HepG2 (cell line): ENCODE results near the gene CNPPD1. TPM values are rescaled to one million over a fixed set of nuclear protein-coding genes. Genes with fewer than 3 reads are reported as not detected.

Experiments
- CENPT ChIP-seq: sonication (generic); formaldehyde crosslinking; IDR thresholded peaks from 2 replicates; pipeline ENCODE4 v1.8.0; 2022; ENCODE audit warnings: low read depth, mild to moderate bottlenecking, moderate library complexity, missing genetic modification reagents
- MYPOP ChIP-seq: sonication (generic); formaldehyde crosslinking; IDR thresholded peaks from 2 replicates; pipeline ENCODE4 v1.8.1; 2023; ENCODE audit warnings: mild to moderate bottlenecking, moderate library complexity, missing genetic modification reagents
- ZFP41 ChIP-seq: sonication (generic); formaldehyde crosslinking; IDR thresholded peaks from 2 replicates; pipeline ENCODE4 v1.4.0; 2020; ENCODE audit warnings: mild to moderate bottlenecking, missing genetic modification reagents, borderline replicate concordance
- ZNF138 ChIP-seq: sonication (generic); formaldehyde crosslinking; IDR thresholded peaks from 2 replicates; pipeline ENCODE4 v1.5.0; 2020; ENCODE audit warnings: mild to moderate bottlenecking, low read depth, missing genetic modification reagents
- ZNF281 ChIP-seq: sonication (generic); formaldehyde crosslinking; IDR thresholded peaks from 2 replicates; pipeline ENCODE4 v1.4.0; 2020; ENCODE audit warnings: missing genetic modification reagents, borderline replicate concordance
- ZNF383 ChIP-seq: sonication (generic); formaldehyde crosslinking; IDR thresholded peaks from 2 replicates; pipeline ENCODE4 v1.4.0; 2020; ENCODE audit warnings: missing genetic modification reagents, mild to moderate bottlenecking, borderline replicate concordance
- ZNF441 ChIP-seq: sonication (generic); formaldehyde crosslinking; IDR thresholded peaks from 2 replicates; pipeline ENCODE4 v1.7.0; 2021; ENCODE audit warnings: missing genetic modification reagents, borderline replicate concordance
- ZNF558 ChIP-seq: sonication (generic); formaldehyde crosslinking; IDR thresholded peaks from 2 replicates; pipeline ENCODE4 v1.9.0; 2022; ENCODE audit warnings: mild to moderate bottlenecking, missing genetic modification reagents, borderline replicate concordance
- ZNF619 ChIP-seq: sonication (generic); formaldehyde crosslinking; IDR thresholded peaks from 2 replicates; pipeline ENCODE4 v1.4.0; 2020; ENCODE audit warnings: mild to moderate bottlenecking, missing genetic modification reagents
- ZNF639 ChIP-seq: conservative IDR thresholded peaks from 2 replicates; pipeline ENCODE4 v1.6.1; 2018; ENCODE audit warnings: missing genetic modification reagents
- ZNF766 ChIP-seq: sonication (generic); formaldehyde crosslinking; IDR thresholded peaks from 2 replicates; pipeline ENCODE4 v1.5.0; 2020; ENCODE audit warnings: missing genetic modification reagents, borderline replicate concordance
- polyA plus RNA-seq, 8 experiments: library from polyadenylated mRNA; depleted of rRNA in 3 of 8; stranded (reverse) in 7 of 8; unstranded in 1 of 8; fragments of >200 nt; fragmentation: Illumina TruSeq in 4 of 8; extraction: Trizol in 4 of 8; gene quantifications; 2 replicates each; pipeline versions ENCODE4 v1.2.1 to v1.2.3, GENCODE V29; 2011 to 2016; ENCODE audit warnings: low read depth in 4 of 8, missing spikeins in 1 of 8, mixed read lengths in 1 of 8; ENCODE audit not compliant: insufficient read depth in 1 of 8
- total RNA-seq, 5 experiments: library from RNA; depleted of rRNA; stranded (reverse); fragments of >200 nt; fragmentation: Illumina TruSeq; extraction: Trizol; gene quantifications; 2 replicates each; pipeline ENCODE4 v1.2.3, GENCODE V29; 2016; ENCODE audit warnings: low read depth in 1 of 5
- TF ChIP-seq, protein P1 (sequence below): IDR thresholded peaks from 2 replicates; pipeline ENCODE4 v1.6.1; 2016; ENCODE audit warnings: mild to moderate bottlenecking, missing biosample characterization, missing genetic modification reagents
- TF ChIP-seq, protein P2 (sequence below): sonication (generic); formaldehyde crosslinking; IDR thresholded peaks from 2 replicates; pipeline ENCODE4 v1.4.0; 2020; ENCODE audit warnings: missing genetic modification reagents
- TF ChIP-seq, protein P3 (sequence below): sonication (generic); formaldehyde crosslinking; IDR thresholded peaks from 2 replicates; pipeline ENCODE4 v1.4.0; 2020; ENCODE audit warnings: mild to moderate bottlenecking, low read depth, missing genetic modification reagents
- TF ChIP-seq, protein P4 (sequence below): sonication (generic); formaldehyde crosslinking; IDR thresholded peaks from 2 replicates; pipeline ENCODE4 v1.5.1; 2020; ENCODE audit warnings: missing genetic modification reagents, mild to moderate bottlenecking, borderline replicate concordance

Gene CNPPD1
- total and polyA plus RNA-seq, 2 of the 13 experiments (the other 11 are each of a cell fraction or from before 2014, with no cell fraction given): 35.5 to 49.4 TPM

DNA sequence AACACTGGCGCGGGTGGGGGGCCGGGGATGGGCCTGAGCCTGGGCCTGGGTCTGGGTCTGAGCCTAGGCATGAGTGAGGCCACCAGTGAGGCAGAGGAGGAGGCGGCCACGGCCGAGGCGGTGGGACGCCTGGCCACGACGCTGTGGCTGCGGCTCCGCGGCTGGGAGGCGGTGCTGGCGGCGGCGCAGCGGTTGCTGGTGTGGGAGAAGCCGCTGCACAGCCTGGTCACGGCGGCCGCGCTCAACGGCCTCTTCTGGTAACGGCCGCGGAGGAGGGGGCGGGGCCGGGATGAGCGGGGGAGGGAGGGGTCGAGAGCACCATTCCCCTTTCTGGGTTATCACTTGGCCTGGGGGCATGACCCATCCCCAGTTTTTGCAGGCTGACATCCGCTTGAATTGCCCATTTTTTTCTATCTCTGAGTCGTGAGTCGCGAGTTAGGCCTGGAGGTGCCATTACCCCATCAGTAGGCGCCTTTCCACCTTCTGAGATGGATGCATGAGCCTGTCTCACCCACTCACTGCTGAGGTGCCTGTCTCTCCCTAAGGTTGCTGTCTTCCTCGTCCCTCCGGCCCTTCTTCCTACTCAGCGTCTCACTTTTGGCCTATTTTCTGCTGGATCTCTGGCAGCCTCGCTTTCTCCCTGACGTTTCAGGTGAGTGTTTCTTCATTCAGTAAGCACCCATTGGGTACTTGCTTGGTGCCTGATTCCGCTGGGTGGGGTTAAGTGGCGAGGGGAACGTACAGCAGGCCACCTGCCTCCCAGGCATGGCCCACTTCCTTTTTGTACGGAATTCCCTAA is 1.9 kb upstream of the CNPPD1 start (continued):
- TF ChIP-seq, protein P1, sequence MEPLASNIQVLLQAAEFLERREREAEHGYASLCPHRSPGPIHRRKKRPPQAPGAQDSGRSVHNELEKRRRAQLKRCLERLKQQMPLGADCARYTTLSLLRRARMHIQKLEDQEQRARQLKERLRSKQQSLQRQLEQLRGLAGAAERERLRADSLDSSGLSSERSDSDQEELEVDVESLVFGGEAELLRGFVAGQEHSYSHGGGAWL (CRISPR knock-in tag): 0 out of 2 replicates have a peak, but pooled peaks have one; percentile 50
- TF ChIP-seq CENPT: 0 out of 2 replicates have a peak, but pooled peaks have one; percentile 6
- TF ChIP-seq, protein P2, sequence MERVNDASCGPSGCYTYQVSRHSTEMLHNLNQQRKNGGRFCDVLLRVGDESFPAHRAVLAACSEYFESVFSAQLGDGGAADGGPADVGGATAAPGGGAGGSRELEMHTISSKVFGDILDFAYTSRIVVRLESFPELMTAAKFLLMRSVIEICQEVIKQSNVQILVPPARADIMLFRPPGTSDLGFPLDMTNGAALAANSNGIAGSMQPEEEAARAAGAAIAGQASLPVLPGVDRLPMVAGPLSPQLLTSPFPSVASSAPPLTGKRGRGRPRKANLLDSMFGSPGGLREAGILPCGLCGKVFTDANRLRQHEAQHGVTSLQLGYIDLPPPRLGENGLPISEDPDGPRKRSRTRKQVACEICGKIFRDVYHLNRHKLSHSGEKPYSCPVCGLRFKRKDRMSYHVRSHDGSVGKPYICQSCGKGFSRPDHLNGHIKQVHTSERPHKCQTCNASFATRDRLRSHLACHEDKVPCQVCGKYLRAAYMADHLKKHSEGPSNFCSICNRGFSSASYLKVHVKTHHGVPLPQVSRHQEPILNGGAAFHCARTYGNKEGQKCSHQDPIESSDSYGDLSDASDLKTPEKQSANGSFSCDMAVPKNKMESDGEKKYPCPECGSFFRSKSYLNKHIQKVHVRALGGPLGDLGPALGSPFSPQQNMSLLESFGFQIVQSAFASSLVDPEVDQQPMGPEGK (CRISPR knock-in tag): peak; percentile 2; the same call in 1 of the 2 replicates
- no peak for TF ChIP-seq MYPOP (CRISPR knock-in tag)
- 0 out of 2 replicates have a peak, but pooled peaks have one; percentile 19 for TF ChIP-seq ZNF558 (CRISPR knock-in tag)
- no peak for TF ChIP-seq ZNF619 (CRISPR knock-in tag)
- TF ChIP-seq ZNF138 (CRISPR knock-in tag): no peak
- no peak for TF ChIP-seq ZNF766
- TF ChIP-seq ZNF639 (CRISPR knock-in tag): no peak
- no peak for TF ChIP-seq ZNF383 (CRISPR knock-in tag)
- TF ChIP-seq ZNF281 (CRISPR knock-in tag): 0 out of 2 replicates have a peak, but pooled peaks have one; percentile 5
- TF ChIP-seq ZNF441 (CRISPR knock-in tag): no peak
- no peak for TF ChIP-seq ZFP41 (CRISPR knock-in tag)
- TF ChIP-seq, protein P3, sequence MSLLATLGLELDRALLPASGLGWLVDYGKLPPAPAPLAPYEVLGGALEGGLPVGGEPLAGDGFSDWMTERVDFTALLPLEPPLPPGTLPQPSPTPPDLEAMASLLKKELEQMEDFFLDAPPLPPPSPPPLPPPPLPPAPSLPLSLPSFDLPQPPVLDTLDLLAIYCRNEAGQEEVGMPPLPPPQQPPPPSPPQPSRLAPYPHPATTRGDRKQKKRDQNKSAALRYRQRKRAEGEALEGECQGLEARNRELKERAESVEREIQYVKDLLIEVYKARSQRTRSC (CRISPR knock-in tag): no peak
- TF ChIP-seq, protein P4, sequence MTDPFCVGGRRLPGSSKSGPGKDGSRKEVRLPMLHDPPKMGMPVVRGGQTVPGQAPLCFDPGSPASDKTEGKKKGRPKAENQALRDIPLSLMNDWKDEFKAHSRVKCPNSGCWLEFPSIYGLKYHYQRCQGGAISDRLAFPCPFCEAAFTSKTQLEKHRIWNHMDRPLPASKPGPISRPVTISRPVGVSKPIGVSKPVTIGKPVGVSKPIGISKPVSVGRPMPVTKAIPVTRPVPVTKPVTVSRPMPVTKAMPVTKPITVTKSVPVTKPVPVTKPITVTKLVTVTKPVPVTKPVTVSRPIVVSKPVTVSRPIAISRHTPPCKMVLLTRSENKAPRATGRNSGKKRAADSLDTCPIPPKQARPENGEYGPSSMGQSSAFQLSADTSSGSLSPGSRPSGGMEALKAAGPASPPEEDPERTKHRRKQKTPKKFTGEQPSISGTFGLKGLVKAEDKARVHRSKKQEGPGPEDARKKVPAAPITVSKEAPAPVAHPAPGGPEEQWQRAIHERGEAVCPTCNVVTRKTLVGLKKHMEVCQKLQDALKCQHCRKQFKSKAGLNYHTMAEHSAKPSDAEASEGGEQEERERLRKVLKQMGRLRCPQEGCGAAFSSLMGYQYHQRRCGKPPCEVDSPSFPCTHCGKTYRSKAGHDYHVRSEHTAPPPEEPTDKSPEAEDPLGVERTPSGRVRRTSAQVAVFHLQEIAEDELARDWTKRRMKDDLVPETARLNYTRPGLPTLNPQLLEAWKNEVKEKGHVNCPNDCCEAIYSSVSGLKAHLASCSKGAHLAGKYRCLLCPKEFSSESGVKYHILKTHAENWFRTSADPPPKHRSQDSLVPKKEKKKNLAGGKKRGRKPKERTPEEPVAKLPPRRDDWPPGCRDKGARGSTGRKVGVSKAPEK (CRISPR knock-in tag): no peak
